ENCODE results near the gene TPK1. TPM values are rescaled to one million over a fixed set of nuclear protein-coding genes. Genes with fewer than 3 reads are reported as not detected.
"Not testable (repeated sequence)": the region's sequence is repeated elsewhere in the genome, so short reads cannot be mapped to it uniquely, and the experiment has no call there.

Gene TPK1
- polyA plus RNA-seq, 1 experiment: 0.38 TPM

GRCh38 chr7:144575456-144575855 lies 260.4 kb downstream of the TPK1 start:
- POLR2A ChIA-PET: no interaction called here

GRCh38 chr7:144574753-144575152 lies 261.1 kb downstream of the TPK1 start:
- POLR2A ChIA-PET; H3K27me3 ChIP-seq (ENCODE audit: control insufficient read depth, insufficient read depth, low read length); H3K4me3 ChIP-seq (ENCODE audit: low read depth, low read length); CTCF ChIA-PET; DNase-seq (ENCODE audit: low read depth, low spot score); H3K9me3 ChIP-seq (ENCODE audit: control insufficient read depth, insufficient read depth, low read length); H3K27ac ChIP-seq (ENCODE audit: low read depth, low read length): not testable (repeated sequence)

More at GRCh38 chr7:144575456-144575855, 260.4 kb downstream of the TPK1 start:
- DNase-seq (ENCODE audit: low read depth, low spot score): no peak
- H3K4me3 ChIP-seq (ENCODE audit: low read depth, low read length): no peak overlapping the region
- H3K9me3 ChIP-seq (ENCODE audit: control insufficient read depth, insufficient read depth, low read length): no peaks in the 10 kb centered on the region; the same call in none of the 2 replicates
- H3K27me3 ChIP-seq (ENCODE audit: control insufficient read depth, insufficient read depth, low read length): no peaks in the 10 kb centered on the region
- CTCF ChIA-PET: no interaction called here
- TF ChIP-seq CTCF (IDR thresholded peaks at IDR 0.05; ENCODE audit: low read depth, low read length): no peak
- no peak overlapping the region for H3K27ac ChIP-seq (ENCODE audit: low read depth, low read length)

GRCh38 chr7:144568233-144568632 lies 267.6 kb downstream of the TPK1 start:
- POLR2A ChIA-PET: no interaction called here
- DNase-seq (ENCODE audit: low read depth, low spot score): no peak
- H3K9me3 ChIP-seq (ENCODE audit: control insufficient read depth, insufficient read depth, low read length): peaks cover 7% of the 10 kb centered on the region
- H3K27me3 ChIP-seq (ENCODE audit: control insufficient read depth, insufficient read depth, low read length): no peaks in the 10 kb centered on the region
- TF ChIP-seq CTCF (IDR thresholded peaks at IDR 0.05; ENCODE audit: low read depth, low read length): no peak
- CTCF ChIA-PET: no interaction called here
- H3K4me3 ChIP-seq (ENCODE audit: low read depth, low read length): no peak overlapping the region
- no peak overlapping the region for H3K27ac ChIP-seq (ENCODE audit: low read depth, low read length)

GRCh38 chr7:144565586-144565985 lies 270.3 kb downstream of the TPK1 start:
- H3K27ac ChIP-seq (ENCODE audit: low read depth, low read length): no peak overlapping the region
- POLR2A ChIA-PET: interaction anchor here (0.7 kb wide), 1 partner anchor 89 kb away, joined by 3 read pairs; no protein-coding TSS in a partner anchor

GRCh38 chr7:144549861-144550260 lies 286.0 kb downstream of the TPK1 start:
- H3K4me3 ChIP-seq (ENCODE audit: low read depth, low read length): no peak overlapping the region
- DNase-seq (ENCODE audit: low read depth, low spot score): no peak
- H3K9me3 ChIP-seq (ENCODE audit: control insufficient read depth, insufficient read depth, low read length): peaks cover 25% of the 10 kb centered on the region
- H3K27me3 ChIP-seq (ENCODE audit: control insufficient read depth, insufficient read depth, low read length): no peaks in the 10 kb centered on the region
- no peak for TF ChIP-seq CTCF (IDR thresholded peaks at IDR 0.05; ENCODE audit: low read depth, low read length)
- H3K27ac ChIP-seq (ENCODE audit: low read depth, low read length): no peak overlapping the region
- CTCF ChIA-PET: no interaction called here
- POLR2A ChIA-PET: no interaction called here

More at GRCh38 chr7:144565586-144565985, 270.3 kb downstream of the TPK1 start:
- CTCF ChIA-PET: no interaction called here
- peaks cover 7% of the 10 kb centered on the region for H3K9me3 ChIP-seq (ENCODE audit: control insufficient read depth, insufficient read depth, low read length)
- no peak for TF ChIP-seq CTCF (IDR thresholded peaks at IDR 0.05; ENCODE audit: low read depth, low read length)
- H3K27me3 ChIP-seq (ENCODE audit: control insufficient read depth, insufficient read depth, low read length): no peaks in the 10 kb centered on the region
- H3K4me3 ChIP-seq (ENCODE audit: low read depth, low read length): no peak overlapping the region
- no peak for DNase-seq (ENCODE audit: low read depth, low spot score)

- ChIA-PET POLR2A (no interaction called here), CTCF (no interaction called here)
- Histone ChIP-seq H3K27ac (ENCODE audit: low read depth, low read length) (no peak overlapping the region), H3K27me3 (ENCODE audit: control insufficient read depth, insufficient read depth, low read length) (no peaks in the 10 kb centered on the region), H3K9me3 (ENCODE audit: control insufficient read depth, insufficient read depth, low read length) (peaks cover 25% of the 10 kb centered on the region; the same call in 1 of the 2 replicates), H3K4me3 (ENCODE audit: low read depth, low read length) (no peak overlapping the region)
- no peak for DNase-seq (ENCODE audit: low read depth, low spot score)
- TF ChIP-seq CTCF (IDR thresholded peaks at IDR 0.05; ENCODE audit: low read depth, low read length): no peak
Measured at GRCh38 chr7:144548556-144548955, 287.3 kb downstream of the TPK1 start.
